ENCODE data around the gene TEX12.
"Not testable (repeated sequence)": the region's sequence is repeated elsewhere in the genome, so short reads cannot be mapped to it uniquely, and the experiment has no call there.

TEX12 gene

GRCh38 chr11:112167145-112167544, at the start of gene TEX12:
TEX12 (plus strand) TSS chr11:112167372; CDS start chr11:112169269, 1,897 bp downstream.
- DNase-seq = no peak

GRCh38 chr11:112118176-112118575, 49.0 kb upstream of the TEX12 start:
- DNase-seq = no peak

- peak; percentile 85 for DNase-seq
Measured at GRCh38 chr11:112121981-112122615, 45.1 kb upstream of the TEX12 start.

- no peak for DNase-seq
Measured at GRCh38 chr11:112123129-112123528, 44.0 kb upstream of the TEX12 start.

- no peak for DNase-seq
Measured at GRCh38 chr11:112127056-112127455, 40.1 kb upstream of the TEX12 start.

- DNase-seq = peak; percentile 19
Measured at GRCh38 chr11:112128483-112129121, 38.6 kb upstream of the TEX12 start.

GRCh38 chr11:112129656-112130055, 37.5 kb upstream of the TEX12 start:
- peak; percentile 85 for DNase-seq

GRCh38 chr11:112132737-112133136, 34.4 kb upstream of the TEX12 start:
- peak; percentile 16 for DNase-seq

- peak; percentile 17 for DNase-seq
Measured at GRCh38 chr11:112134473-112134872, 32.7 kb upstream of the TEX12 start.

GRCh38 chr11:112143597-112143996, 23.6 kb upstream of the TEX12 start:
- no peak for DNase-seq

GRCh38 chr11:112150517-112150916, 16.7 kb upstream of the TEX12 start:
- DNase-seq = no peak

- no peak for DNase-seq
Measured at GRCh38 chr11:112156153-112156955, 10.8 kb upstream of the TEX12 start.

- DNase-seq = peak; percentile 99
Measured at GRCh38 chr11:112156956-112157766, 10.0 kb upstream of the TEX12 start.

GRCh38 chr11:112159098-112160065, 7.8 kb upstream of the TEX12 start:
- peak; percentile 89 for DNase-seq

- peak; percentile 53 for DNase-seq
Measured at GRCh38 chr11:112160091-112160848, 6.9 kb upstream of the TEX12 start.

- peak; percentile 76 for DNase-seq
Measured at GRCh38 chr11:112161012-112161411, 6.2 kb upstream of the TEX12 start.

- not testable (repeated sequence) for DNase-seq
Measured at GRCh38 chr11:112162200-112162599, 5.0 kb upstream of the TEX12 start.

GRCh38 chr11:112162761-112163546, 4.2 kb upstream of the TEX12 start:
- peak; percentile 40 for DNase-seq

- peak; percentile 87 for DNase-seq
Measured at GRCh38 chr11:112163875-112164685, 3.1 kb upstream of the TEX12 start, which contains the start of gene IL18. IL18 (minus strand) TSS chr11:112164094; CDS start chr11:112155053, 9,041 bp downstream.
